ENCODE data around the gene RNASEH2A.

The RNASEH2A gene

GRCh38 chr19:12859546-12859945 lies 53.2 kb downstream of the RNASEH2A start:
- no peak for DNase-seq (ENCODE audit: low read depth in 3 of 3)
